Body of pancreas (tissue), 4 donors: ENCODE results near the gene NTSR2. TPM values are rescaled to one million over a fixed set of nuclear protein-coding genes. Genes with fewer than 3 reads are reported as not detected.

ENCODE experiments used
- ATAC-seq: fragments of 150-250 bp; one replicate; pipeline ENCODE4 v1.9.1; 2016
- DNase-seq, 4 donors: peaks; one replicate each; pipeline ENCODE4 v3.0.0-alpha.2; 2019
- H3K27ac ChIP-seq, 4 donors: fragments of 200-600 bp; sonication (generic); 1 replicate in 3 of 4; 2 replicates in 1 of 4; pipeline versions ENCODE4 v1.5.1 to v1.6.1; 2016 to 2019; ENCODE audit warnings: mild to moderate bottlenecking in 1 of 4, mixed read lengths in 1 of 4, moderate library complexity in 1 of 4
- H3K27me3 ChIP-seq, 2 donors: fragments of 200-600 bp; sonication (generic); one replicate each; pipeline ENCODE4 v1.6.0; 2016; ENCODE audit warnings: mild to moderate bottlenecking in 1 of 2
- H3K36me3 ChIP-seq, 2 donors: fragments of 200-600 bp; sonication (generic); replicated peaks in 1 of 2; 2 replicates each; pipeline ENCODE4 v1.5.1; 2016; ENCODE audit warnings: low read depth in 2 of 2; ENCODE audit not compliant: insufficient read depth in 1 of 2
- H3K4me1 ChIP-seq: fragments of 200-600 bp; sonication (generic); one replicate; pipeline ENCODE4 v1.6.0; 2016
- H3K4me3 ChIP-seq, 2 donors: fragments of 200-600 bp; sonication (generic); 1 replicate in 1 of 2; 2 replicates in 1 of 2; pipeline ENCODE4 v1.5.1; 2016 to 2019
- H3K9me3 ChIP-seq, 3 donors: fragments of 200-600 bp; sonication (generic); 1 replicate in 2 of 3; 2 replicates in 1 of 3; pipeline ENCODE4 v1.5.1; 2016
- POLR2A ChIP-seq, 3 donors: fragments of 450-650 bp; IDR thresholded peaks; one replicate each; pipeline ENCODE4 v1.6.1; 2016; ENCODE audit warnings: antibody characterized with exemption in 3 of 3, mild to moderate bottlenecking in 2 of 3
- WGBS, 2 donors: methylation state at CpG; one replicate each; pipeline ENCODE4 v1.1.5; 2017; 5-methylcytosine and 5-hydroxymethylcytosine counted together
- intact Hi-C: fragments of 100-400 bp; cut with DNase I; formaldehyde crosslinking; loops from one replicate; pipeline ENCODE4 v1.15.1; 2023
- total RNA-seq, 2 donors: library from RNA; depleted of rRNA; stranded (reverse); fragments of >200 nt; gene quantifications; one replicate each; pipeline ENCODE4 v1.1.0, GENCODE V29; 2016
- TF ChIP-seq, protein P1 (sequence below), 7 experiments: fragments of 450-650 bp in 4 of 7; fragments of 200-600 bp in 3 of 7; sonication (generic) in 3 of 7; IDR thresholded peaks; one replicate each; pipeline ENCODE4 v1.5.1; 2016 to 2019; ENCODE audit warnings: antibody characterized with exemption in 7 of 7

The NTSR2 gene
- total RNA-seq, 2 donors from 2014 or later, result not detected

DNA sequence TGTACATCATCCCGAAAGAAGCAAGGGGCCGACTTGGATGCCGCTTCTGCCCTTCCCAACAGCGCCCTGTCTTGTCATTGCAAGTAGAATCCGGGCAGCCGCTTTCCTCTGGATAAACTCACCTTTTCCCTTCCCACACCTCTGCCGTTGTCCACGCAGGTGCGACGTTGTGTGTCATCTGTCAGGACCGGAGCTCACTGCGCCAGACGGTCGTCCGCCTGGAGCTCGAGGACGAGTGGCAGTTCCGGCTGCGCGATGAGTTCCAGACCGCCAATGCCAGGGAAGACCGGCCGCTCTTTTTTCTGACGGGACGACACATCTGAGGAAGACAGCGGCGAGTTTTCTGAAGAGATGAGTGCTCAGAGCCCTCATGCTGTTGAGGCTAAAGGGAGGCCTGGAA is 29.9 kb downstream of the NTSR2 start:
- H3K4me3 ChIP-seq, result no peak overlapping the region
- TF ChIP-seq POLR2A (IDR thresholded peaks at IDR 0.05), result no peak
- TF ChIP-seq, protein P1, sequence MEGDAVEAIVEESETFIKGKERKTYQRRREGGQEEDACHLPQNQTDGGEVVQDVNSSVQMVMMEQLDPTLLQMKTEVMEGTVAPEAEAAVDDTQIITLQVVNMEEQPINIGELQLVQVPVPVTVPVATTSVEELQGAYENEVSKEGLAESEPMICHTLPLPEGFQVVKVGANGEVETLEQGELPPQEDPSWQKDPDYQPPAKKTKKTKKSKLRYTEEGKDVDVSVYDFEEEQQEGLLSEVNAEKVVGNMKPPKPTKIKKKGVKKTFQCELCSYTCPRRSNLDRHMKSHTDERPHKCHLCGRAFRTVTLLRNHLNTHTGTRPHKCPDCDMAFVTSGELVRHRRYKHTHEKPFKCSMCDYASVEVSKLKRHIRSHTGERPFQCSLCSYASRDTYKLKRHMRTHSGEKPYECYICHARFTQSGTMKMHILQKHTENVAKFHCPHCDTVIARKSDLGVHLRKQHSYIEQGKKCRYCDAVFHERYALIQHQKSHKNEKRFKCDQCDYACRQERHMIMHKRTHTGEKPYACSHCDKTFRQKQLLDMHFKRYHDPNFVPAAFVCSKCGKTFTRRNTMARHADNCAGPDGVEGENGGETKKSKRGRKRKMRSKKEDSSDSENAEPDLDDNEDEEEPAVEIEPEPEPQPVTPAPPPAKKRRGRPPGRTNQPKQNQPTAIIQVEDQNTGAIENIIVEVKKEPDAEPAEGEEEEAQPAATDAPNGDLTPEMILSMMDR (IDR thresholded peaks at IDR 0.05), result no peak
- WGBS, 2 donors, result 92 to 93% methylated on average over 27 of the region's 27 CpGs
- no peaks in the 10 kb centered on the region for H3K36me3 ChIP-seq
- no peak overlapping the region for H3K27ac ChIP-seq
- no peak for ATAC-seq
- H3K4me1 ChIP-seq, result no peaks in the 10 kb centered on the region
- H3K9me3 ChIP-seq, result no peaks in the 10 kb centered on the region
- intact Hi-C loops, result no loop called here
- no peak for DNase-seq
- no peaks in the 10 kb centered on the region for H3K27me3 ChIP-seq

DNA sequence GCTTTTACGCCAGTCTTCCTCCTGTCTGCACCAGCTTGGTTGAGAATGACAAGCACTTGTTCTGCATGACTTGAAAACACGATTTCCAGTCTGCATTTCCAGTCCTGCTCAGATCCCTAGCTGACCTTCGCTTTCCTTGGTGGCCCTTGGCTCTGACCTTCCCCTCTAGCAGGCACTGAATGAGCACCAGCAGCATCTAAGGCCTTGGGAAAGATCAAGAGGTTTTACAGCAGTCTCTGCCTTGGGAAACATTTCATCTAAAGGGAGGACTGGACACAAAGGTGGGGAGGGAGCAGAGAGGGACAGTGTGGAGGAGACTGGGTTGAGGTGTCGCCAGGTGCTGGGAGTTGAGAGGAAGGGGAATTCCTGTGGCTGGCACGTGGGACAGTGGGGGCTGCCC is 30.5 kb downstream of the NTSR2 start:
- H3K9me3 ChIP-seq, result no peaks in the 10 kb centered on the region
- WGBS, 2 donors, result 80 to 81% methylated on average over 5 of the region's 5 CpGs

DNA sequence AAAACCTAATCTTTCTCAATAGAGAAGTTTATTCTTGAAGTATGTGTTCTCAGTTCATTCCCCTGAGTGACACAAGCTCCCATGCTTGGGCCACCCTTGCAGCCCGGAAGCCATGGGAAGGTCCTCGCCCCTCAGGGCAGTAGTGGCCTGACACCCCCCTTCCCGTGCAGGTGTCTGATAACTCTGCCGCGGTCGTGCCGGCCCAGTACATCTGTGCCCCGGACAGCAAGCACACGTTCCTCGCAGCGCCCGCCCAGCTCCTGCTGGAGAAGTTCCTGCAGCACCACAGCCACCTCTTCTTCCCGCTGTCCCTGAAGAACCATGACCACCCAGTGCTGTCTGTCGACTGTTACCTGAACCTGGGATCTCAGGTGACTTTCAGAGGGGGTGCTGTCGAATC is 32.4 kb downstream of the NTSR2 start:
- intact Hi-C loops, result no loop called here
- Histone ChIP-seq H3K4me1 (no peaks in the 10 kb centered on the region), H3K9me3 (no peaks in the 10 kb centered on the region), H3K27me3 (no peaks in the 10 kb centered on the region), H3K36me3 (peaks cover 0 to 3% of the 10 kb centered on the region in 2 donors), H3K4me3 (no peak overlapping the region), H3K27ac (no peak overlapping the region)
- DNase-seq (no peak), ATAC-seq (no peak)
- 85 to 87% methylated on average over 15 of the region's 15 CpGs for WGBS, 2 donors
- TF ChIP-seq, protein P1 (IDR thresholded peaks at IDR 0.05), result no peak
- no peak for TF ChIP-seq POLR2A (IDR thresholded peaks at IDR 0.05)

More for the DNA sequence above, 30.5 kb downstream of the NTSR2 start:
- ATAC-seq (no peak), DNase-seq (no peak)
- TF ChIP-seq, protein P1 (IDR thresholded peaks at IDR 0.05), result no peak
- TF ChIP-seq POLR2A (IDR thresholded peaks at IDR 0.05), result no peak
- no peaks in the 10 kb centered on the region for H3K27me3 ChIP-seq
- H3K36me3 ChIP-seq, result no peaks in the 10 kb centered on the region
- H3K4me1 ChIP-seq, result no peaks in the 10 kb centered on the region
- no peak overlapping the region for H3K4me3 ChIP-seq
- intact Hi-C loops, result no loop called here
- H3K27ac ChIP-seq, result no peak overlapping the region

DNA sequence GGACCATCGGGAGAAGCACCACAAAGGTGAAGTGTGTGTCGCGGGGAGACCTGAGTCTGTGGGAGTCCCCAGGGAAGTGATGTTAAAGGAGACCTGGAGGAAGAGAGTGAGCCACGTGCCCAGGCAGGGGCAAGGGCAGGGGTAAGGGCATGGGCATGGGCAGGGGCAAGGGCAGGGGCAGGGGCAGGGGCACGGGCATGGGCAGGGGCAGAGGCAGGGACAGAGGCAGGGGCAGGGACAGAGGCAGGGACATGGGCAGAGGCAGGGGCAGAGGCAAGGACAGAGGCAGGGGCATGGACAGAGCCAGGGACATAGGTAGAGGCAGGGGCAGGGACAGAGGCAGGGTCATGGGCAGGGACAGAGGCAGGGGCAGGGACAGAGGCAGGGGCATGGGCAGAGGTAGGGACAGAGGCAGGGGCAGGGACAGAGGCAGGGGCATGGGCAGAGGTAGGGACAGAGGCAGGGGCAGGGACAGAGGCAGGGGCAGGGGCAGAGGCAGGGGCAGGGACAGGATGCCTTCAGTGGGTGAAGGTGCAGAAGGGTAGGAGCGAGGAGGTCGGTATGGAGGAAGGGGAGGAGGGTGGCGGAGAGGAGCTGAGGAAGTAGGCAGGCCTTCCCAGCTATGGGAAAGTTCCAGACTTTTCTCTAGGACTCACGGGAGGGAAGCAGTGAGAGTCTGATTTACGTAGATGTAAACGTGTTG is 33.3 kb downstream of the NTSR2 start:
- DNase-seq (no peak), ATAC-seq (no peak)
- Histone ChIP-seq H3K9me3 (no peaks in the 10 kb centered on the region), H3K36me3 (peaks cover 0 to 3% of the 10 kb centered on the region in 2 donors), H3K4me1 (no peaks in the 10 kb centered on the region), H3K27me3 (no peaks in the 10 kb centered on the region), H3K27ac (no peak overlapping the region), H3K4me3 (no peak overlapping the region)
- no peak for TF ChIP-seq POLR2A (IDR thresholded peaks at IDR 0.05)
- TF ChIP-seq, protein P1 (IDR thresholded peaks at IDR 0.05), result no peak
- intact Hi-C loops, result no loop called here
- 82 to 84% methylated on average over 11 of the region's 11 CpGs for WGBS, 2 donors

DNA sequence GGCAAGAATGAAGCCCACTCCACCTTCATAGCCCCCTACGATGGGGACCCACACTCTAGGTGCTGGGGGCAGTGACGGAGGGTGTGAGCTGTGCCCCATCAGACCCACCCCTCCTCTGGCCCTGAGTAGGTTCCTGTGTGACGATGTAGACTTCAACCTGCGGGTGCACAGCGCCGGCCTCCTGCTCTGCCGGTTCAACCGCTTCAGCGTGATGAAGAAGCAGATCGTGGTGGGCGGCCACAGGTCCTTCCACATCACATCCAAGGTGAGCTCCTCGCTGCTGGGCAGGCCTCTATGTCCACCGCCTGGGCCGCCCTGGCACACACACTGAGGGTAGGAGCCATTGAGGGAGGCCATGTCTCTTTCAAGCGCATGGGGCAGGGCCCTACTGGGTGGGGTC is 34.9 kb downstream of the NTSR2 start:
- no peaks in the 10 kb centered on the region for H3K27me3 ChIP-seq
- no peak overlapping the region for H3K4me3 ChIP-seq
- peaks cover 0 to 3% of the 10 kb centered on the region in 2 donors for H3K36me3 ChIP-seq
- ATAC-seq (no peak), DNase-seq (no peak)
- no peaks in the 10 kb centered on the region for H3K9me3 ChIP-seq
- TF ChIP-seq POLR2A (IDR thresholded peaks at IDR 0.05), result no peak
- TF ChIP-seq, protein P1 (IDR thresholded peaks at IDR 0.05), result no peak
- no peaks in the 10 kb centered on the region for H3K4me1 ChIP-seq
- intact Hi-C loops, result no loop called here
- WGBS, 2 donors, result 88 to 94% methylated on average over 7 to 15 of the region's 15 CpGs
- no peak overlapping the region for H3K27ac ChIP-seq
